NT2/D1 (cell line): ENCODE data around the gene HOMER2.

ENCODE experiments used
- SUZ12 ChIP-seq: IDR thresholded peaks from 2 replicates; pipeline ENCODE4 v1.6.1; 2011; ENCODE audit not compliant: insufficient read length, insufficient read depth; ENCODE audit errors: extremely low read depth
- ZNF274 ChIP-seq: IDR thresholded peaks from 2 replicates; pipeline ENCODE4 v1.6.1; 2011; ENCODE audit warnings: mild to moderate bottlenecking, low read depth, low read length

DNA sequence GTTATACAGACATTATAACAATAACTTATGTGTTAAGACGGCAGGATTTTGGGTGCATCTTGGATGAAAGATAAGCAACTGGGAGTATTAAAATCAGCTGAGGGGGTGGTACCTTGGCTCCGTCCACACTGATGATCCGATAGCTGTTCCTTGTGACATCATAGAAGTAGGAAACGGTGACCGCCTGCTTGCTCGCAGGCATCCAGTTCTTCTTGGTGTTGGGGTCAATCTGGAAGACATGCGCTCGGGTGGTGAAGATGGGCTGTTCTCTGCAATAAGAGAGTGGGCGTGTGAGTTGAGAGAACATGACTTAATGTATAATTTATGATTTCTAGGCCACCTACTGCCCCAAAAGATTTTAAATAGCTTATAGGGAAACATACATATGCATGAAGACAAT is 59.9 kb downstream of the HOMER2 start:
- no peak for TF ChIP-seq ZNF274
- no peak for TF ChIP-seq SUZ12
